NCI-H774 (cell line): ENCODE measurements around the gene CPPED1.

Experiments
- DNase-seq: peaks from one replicate; lab custom pipeline; 2025; lab: John Stamatoyannopoulos, UW

CPPED1 gene

DNA sequence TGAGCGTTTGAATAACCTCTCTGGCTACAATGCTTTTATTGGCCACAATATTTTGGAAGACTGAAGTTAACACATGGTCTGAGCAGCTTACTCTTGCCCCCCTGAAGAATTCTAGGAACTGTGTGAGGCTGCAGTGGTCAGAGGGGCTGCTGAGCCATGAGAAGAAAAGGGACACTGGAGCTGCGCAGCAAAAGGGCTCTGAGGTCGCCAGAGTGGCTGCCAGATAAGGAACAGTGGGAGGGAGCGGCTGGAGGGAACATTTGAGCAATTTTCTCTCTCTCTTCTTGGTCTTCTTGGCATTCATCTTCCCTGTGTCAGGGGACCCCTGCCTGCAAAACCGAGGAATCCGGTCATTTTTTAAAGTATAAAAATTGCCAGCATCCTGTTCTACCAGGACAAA, 66.1 kb downstream of the CPPED1 start:
- DNase-seq, result no peak

DNA sequence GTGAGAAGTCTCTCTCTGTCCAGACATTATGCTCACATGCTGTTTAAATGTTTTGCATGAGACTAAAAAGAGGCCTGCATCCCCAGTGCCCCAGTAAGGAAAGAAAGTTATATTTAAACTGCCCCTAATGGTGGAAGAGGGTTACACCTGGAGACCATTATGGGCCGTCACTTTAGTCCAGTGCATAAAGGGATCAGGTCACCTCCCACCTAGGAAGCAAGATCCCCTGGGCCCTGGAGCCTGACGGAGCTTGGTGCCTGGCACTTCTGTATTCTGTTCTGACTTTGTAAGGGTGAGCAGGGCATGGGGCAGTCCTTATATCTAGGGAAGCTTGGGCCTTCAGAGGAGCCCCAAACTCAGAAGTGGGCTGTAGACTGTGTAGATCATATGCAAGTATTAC, 67.9 kb downstream of the CPPED1 start:
- DNase-seq, result no peak

DNA sequence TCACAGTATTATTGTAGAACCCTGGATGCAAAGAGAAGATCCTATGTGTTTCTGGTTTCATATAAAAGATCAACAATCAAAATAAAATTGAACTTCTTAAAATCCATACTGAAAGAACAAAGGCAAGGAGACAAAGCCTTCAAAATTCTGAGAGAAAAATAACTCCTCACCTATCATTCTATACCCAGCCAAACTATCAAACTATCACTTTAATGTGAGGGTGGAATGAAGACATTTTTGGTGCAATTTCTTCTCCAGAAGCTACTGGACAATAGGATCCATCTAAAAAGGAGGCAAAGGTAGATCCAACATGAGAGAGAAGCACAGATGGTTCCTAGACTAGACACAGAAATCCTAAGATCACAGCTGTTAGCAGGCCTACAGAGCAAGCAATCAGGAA, 71.1 kb downstream of the CPPED1 start:
- no peak for DNase-seq

DNA sequence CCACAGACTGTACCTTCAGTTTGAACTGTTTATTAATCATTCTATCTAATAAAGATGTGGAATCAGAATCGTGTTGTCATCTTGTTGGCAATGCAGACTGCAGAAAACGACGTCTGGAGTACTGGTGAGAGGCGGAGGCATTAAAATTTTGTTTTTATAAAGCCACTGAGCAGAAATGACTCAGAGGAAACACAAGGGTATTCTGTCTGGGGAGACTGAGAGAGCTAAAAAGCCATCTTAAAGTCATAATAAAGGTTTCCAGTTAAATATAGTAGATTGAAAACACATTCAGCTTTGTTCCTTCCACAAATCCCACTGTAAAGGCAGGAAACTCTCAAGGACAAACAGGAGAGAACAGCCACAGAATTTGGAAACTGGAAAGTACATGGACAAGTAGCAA, 74.2 kb downstream of the CPPED1 start:
- no peak for DNase-seq

DNA sequence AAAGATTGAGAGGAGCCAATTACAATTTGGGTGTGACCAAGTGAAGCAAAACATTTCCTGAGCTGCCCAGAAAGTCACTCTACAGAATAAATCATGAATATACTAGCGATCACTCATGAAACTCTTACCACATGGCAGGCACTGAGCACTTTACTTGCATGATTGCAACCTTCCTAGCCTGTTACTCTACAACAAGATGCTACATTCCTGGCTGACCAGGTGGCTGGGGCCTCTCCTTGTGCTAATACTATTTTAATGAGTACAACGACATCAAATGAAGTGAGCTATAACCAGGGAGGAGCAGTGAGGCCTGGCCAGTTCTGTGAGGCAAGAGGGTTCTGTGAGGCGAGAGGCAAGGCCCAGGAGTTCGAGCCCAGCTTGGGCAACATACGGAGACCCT, 75.2 kb downstream of the CPPED1 start:
- no peak for DNase-seq

DNA sequence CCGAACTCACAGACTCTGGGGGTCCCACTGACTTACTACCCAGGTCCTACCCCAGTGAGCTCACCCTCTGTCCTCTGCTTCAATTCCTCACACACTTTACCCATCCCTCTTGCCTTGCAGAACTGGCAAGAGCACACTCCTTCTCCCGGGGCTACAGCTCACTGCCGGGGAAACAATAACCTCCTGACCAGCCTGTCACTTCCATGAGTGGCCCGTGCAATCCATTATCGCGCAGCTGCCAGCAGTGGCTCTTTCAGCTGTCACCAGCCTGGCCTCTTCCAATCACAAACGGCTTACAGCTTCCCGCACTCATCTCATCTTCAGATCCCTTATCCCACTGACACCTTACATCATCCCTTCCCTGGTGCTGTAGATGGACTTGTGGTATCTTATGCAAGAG, 79.5 kb downstream of the CPPED1 start:
- DNase-seq, result no peak

DNA sequence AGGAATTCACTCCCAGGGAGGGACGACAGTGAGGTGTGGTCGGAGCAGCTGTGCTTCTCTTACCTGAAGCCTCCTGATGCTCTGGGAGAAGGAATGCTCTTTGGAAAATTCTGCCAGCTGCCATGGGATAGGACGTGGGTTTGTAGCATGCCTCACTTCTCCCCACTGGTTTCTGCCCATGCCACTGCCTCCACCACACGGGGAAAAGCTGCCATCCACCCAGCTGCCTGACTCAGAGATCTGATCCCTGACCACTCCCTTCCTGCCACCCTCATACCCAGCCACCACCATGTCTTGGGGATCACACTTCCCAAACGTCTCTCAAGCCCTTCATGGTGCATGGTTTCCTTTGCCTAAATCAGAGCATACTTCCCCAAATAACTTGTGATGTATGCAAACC, 80.0 kb downstream of the CPPED1 start:
- DNase-seq, result no peak

DNA sequence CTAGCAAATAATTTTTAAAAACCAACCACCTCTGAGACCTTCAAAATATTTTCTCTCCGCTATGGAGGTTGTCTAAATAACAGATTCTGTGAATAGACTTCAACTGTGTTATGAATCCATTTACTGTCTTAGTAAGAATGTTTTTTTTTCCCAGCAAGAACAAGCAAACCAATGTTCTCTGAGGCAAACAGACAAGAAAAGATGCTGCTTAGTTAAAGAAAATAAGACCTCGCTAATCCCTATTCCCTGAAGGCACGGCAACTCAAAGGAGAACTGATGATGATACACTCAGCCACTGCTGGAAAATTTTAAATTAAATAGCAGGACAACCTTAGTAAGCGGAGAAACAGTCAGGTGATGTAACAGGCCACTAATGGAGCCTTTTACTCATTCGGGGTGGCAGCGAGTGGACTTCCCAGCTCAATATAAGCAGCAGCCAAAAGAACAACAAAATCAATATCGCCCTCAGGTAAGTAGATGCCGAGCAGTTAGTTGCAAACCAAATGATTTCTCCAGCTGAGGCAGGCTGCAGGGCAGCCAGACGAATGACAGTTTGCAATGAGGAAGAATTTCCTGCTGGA, 81.8 kb downstream of the CPPED1 start:
- no peak for DNase-seq

DNA sequence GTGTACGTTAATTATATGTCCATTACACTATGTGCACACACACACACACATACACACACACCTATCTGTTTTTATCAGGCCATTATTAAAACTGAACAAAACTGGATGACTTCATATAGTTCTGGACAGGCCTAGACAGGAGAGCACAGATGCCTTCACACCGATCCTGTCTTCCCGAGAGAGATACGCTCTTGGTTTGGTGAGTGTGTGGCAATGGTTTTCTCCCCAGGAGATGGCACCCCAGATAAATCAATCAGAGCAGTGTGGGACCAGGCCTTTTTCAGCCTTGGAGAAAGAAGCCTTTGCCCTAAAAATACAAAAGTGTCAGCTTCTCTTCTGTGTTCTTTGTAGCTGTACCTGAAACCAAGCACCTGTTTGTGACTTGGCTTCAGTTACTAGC, 83.7 kb downstream of the CPPED1 start:
- no peak for DNase-seq

DNA sequence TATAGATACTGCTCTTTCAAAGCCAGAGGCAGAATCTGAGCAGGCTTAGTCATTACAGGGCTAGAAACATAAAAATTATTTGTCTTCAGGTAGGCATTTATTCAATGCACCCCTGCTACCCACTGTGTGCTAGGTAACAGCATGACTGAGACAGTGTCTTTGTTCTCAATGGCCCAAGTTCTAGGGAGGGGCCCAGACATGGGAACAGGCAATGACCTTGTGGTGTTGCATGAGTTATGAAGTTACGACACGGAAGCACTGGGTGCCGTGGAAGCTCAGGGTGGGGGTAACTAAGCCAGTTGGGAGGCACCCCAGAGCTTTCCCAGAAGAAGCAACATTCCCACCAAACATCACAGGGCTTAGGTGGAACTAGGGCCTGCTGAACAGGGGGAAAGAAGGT, 87.0 kb downstream of the CPPED1 start:
- DNase-seq, result no peak

DNA sequence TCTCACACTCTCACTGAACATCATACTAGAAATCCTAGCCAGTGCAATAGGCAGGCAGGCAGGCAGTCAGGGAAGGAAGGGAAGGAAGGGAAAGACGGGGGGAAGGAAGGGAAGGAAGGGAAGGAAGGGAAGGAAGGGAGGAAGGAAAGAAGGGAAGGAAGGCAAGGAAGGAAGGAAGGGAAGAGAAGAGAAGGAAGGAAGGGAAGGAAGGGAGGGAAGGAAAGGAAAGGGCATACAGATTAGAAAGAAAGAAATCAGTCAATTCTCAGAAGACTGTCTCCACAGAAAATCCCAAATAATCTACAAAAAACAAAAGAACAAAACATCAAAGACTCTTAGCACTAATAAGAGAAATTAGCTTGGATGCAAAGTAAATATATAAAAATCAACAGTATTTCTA, 93.9 kb downstream of the CPPED1 start:
- DNase-seq, result no peak

DNA sequence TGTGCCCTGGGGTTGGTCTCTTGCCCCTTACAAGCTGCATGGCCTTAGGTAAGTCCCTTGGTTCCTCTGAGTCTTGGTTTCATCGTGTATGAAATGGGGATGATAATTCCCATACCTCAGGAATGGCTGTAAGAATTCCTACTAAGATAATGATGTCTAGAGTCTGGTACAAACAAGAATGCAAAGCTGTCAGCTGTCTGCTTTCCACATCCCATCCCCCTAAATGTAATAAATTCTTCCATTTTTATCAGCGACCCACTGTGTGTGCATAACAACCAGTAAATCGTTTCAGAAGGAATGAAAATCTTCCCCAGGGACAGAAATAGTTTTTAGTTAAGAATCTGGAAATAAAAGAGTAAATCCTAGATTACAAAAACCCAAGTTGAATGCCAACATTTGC, 95.4 kb downstream of the CPPED1 start:
- DNase-seq, result no peak

DNA sequence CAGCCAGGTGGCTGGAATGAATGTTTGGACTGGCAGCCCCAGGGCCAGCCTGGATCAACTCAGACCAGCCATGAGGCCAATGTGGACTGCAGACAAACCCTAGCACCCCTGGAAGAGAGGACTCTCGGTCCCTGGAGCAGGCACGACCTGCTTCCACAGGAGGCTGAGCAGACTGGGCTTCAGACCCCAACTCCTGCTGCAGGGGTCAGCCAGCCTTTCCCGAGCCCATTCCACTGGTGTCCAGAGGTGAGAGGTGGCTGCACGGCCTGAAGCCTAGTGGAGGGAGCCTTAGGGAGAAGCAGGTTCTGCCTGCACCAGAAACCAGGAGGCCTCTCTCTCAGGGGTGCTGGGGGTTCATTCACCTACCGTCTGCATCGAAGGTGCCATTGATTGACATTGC, 97.1 kb downstream of the CPPED1 start:
- DNase-seq, result no peak

DNA sequence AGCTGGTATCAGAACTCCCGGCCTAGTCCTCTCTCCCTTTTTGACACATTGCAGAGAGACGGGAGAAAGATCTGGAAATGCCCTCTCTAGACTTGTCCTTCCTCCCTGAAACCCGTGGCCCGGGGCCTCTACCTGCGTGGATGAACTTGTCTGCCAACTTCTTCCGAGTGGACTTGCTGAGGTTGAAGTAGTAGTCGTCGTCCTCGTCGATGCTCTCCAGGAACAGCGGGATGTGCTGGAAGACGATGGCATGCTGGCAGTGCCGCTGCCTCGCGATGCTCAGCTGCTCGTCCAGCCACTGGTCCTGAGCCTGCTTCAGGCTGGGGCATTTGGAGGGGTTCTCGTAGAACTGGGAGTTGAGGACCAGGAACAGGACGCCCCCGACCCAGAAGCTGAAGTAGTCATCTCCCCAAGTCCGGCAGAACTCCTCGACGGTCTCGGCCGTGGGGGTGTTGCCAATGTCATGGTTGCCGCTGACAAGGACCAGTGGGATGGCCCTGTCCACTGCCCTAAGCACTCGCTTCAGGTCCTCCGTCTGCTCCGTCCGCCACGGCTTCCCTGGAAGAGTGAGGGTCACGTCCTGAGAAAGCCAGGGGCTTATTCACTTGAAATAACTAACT, 99.1 kb downstream of the CPPED1 start:
- DNase-seq, result no peak

DNA sequence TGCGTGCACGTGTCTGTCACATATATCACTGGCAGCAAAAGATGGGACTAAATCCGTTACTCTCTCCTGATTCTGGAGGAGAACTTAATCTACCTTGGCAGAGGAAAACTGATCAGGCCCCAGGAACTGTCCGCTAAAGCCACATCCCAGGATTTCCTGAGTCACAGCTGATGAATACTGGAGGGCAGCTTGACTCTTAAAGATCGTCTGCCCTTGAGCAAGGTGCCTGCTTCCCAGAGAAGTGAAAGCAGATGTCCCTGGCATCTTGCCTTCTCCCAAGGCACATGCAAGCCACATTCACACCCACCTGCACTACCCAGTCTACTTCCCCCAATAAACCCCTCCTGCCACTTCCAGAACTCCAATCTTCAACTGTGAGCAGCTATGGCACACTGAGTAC, 99.8 kb downstream of the CPPED1 start:
- DNase-seq, result no peak

DNA sequence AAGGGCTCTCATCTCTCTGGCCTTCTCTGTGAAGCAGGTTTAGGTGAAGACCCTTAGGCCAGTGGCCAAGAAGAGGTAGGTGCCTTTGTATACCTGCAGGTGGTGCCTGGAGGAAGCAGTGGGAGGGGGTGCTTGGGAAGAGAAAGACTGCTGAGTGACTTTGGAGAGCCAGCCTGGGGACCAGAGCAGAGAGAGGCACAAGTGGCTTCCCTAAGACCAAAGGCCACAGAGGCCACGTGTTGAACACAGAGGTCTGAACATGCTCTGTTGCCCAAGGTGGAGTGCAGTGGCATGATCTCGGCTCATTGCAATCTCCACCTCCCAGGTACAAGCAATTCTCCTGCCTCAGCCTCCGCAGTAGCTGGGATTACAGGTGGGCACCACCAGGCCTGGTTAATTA, 103.5 kb downstream of the CPPED1 start:
- no peak for DNase-seq

DNA sequence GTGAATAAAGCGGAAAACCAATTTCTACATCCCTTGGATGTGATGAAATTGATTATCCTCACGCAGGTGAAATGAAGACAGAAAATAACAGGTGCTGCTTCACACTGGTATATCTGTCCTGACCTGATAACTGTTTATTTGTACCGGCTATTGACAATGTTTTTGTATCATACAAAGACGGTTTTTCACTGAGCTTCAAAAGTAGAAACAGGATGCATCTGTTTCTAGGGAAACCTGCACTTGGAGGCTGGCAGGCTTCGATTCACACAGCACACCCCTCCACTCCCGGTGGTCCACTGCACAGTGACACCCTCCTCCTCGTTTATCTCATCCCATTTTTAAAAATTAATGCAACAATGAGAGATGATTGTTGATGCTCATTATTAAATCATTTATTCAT, 104.5 kb downstream of the CPPED1 start:
- no peak for DNase-seq

DNA sequence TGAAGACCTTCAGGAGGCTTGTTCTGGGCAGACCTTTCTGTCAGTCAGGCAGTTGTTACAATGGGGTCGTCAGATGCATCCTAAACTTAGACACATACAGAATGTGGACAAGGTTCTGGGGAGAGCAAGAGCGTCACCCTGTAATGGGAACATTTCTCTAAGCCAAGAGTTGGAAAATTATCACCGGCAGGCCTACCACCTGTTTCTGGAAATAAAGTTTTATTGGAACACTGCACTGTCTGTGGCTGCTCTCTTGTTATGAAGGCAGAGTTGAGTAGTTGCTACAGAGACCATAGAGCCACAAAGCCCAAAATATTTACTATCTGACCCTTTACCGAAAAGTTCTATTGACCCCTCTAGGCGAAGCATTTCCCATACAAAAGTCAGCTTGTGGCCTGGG, 106.2 kb downstream of the CPPED1 start:
- no peak for DNase-seq

DNA sequence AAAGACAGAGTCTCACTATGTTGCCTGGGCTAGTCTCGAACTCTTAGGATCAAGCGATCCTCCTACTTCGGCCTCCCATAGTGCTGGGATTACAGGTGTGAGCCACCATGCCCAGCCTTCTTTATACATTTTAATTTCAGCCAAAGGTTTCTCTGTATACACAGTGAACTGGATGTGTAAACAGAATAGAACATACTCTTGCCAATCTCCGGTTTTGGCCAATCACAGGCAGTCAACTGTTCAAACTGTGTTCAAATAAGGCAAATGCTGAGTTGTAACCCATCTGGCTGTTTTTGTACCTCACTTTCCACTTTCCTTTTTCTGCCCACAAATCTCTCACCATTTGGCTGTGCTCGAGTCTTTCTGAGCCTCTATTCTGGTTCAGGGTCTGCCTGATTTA, 108.2 kb downstream of the CPPED1 start:
- no peak for DNase-seq

DNA sequence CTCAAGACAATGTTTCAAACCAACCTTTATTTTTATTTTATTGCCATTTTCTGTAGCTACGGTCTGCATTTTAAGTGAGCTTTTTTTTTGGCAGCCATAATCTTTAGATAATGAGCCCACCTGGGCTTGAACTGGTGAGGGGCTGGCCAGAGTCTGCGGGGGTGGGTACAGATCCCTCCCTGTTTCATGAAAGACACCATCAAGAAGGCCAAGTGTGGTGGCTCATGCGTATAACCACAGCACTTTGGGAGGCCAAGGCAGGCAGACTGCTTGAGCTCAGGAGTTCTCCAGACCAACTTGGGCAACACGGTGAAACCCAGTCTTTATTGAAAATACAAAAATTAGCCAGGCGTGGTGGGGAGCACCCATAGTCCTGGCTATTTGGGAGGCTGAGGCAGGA, 113.7 kb downstream of the CPPED1 start:
- no peak for DNase-seq

DNA sequence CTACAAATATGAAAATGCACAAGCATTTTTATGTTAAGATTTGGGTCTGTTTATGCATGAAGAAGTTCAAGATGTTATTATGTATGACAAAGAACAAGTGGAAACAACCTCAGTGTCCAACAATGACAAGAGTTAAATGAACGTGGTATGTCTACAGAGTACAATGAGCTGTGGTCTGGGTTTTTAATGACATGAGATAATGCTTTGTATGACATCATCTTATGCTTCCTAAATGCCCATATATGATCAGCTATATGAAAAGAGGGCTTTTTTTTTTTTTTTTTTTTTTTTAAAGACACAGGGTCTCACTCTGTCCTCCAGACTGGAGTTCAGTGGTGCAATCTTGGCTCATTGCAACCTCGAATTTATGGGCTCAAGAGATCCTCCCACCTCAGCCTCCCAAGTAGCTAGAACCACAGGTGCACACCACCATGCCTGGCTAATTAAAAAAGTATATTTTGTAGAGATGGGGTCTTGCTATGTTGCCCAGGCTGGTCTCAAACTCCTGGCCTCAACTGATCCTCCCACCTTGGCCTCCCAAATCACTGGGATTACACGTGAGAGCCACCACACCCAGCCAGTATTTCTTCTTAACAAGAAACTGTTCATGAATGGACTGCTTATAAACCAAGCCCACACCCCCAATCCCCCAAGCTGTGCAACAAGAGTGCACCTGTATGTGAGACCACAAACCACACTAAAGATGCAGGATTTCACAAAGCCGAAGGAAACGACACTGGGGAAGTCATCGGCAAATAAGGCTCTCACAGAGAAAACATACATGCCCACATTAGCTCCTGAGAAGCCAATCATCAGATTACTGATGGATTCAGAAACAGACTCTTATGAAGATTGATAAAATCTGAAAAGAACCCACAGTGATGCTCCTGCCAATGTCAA, 114.5 kb downstream of the CPPED1 start:
- no peak for DNase-seq

DNA sequence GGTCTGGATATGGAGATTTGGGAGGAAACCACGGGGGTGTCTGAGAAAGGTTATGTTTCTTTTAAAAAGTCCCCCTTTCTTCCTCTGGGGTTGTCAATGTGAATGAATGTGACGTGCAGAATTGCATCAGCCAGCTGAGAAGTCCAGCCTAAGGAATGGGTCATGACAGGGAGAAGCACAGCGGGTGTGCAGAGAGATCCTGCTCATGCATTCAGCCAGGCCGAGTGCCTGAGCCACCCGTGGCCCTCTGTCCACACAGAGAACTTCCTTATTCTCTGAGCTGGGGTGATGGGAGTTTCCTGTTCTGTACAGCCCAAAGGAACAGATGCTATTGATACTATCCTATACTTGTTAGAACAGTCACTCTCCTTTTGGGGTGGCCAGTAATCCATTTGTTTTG, 117.9 kb downstream of the CPPED1 start:
- no peak for DNase-seq

DNA sequence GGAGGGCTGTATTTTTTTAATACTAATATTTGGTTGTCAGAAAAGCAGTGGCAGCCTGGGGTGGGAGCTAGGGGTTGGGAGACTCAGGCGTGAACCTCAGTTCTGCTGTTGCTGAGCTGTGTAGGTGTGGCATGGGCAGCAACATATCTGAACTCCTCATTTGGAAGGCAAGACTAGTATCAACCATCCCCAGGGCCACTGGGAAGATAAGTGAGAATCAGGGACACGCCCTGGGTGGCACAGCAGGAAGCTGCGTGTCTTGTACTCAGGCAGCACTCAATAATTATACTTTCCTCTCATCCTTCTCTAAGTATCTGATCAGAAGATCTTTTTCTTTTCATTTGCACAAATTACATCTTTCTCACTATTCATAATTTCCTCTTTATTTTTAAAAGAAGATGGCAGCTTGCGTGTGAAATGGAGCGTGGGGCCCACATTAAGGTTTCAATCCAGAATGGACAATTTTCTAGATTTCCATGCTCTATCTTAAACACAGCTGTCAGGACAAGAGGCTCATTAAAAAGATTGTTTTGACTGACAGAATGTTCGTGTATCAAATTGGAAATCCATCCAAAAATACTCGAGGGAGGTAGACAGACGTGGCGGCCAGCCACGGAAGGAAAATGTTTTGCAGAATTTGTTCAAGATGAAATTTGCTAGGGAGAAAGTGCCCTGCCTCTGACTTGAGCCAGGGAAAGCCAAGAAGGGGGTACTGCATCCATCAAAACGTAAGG, 121.1 kb downstream of the CPPED1 start:
- DNase-seq, result no peak
